Vagina (tissue), 2 donors: Measurements from ENCODE around the gene RHOU.
"Not testable (repeated sequence)": the region's sequence is repeated elsewhere in the genome, so short reads cannot be mapped to it uniquely, and the experiment has no call there.

ENCODE experiments used
- POLR2AphosphoS5 ChIP-seq, 2 donors: sonication (generic); formaldehyde crosslinking; IDR thresholded peaks; one replicate each; pipeline ENCODE4 v1.9.0; 2017; ENCODE audit warnings: antibody characterized with exemption in 2 of 2, mild to moderate bottlenecking in 2 of 2, low read depth in 1 of 2; ENCODE audit not compliant: insufficient read depth in 1 of 2
- TF ChIP-seq, protein P1 (sequence below), 3 experiments: fragments of 450-650 bp in 2 of 3; fragments of 200-600 bp in 1 of 3; sonication (generic) in 1 of 3; IDR thresholded peaks; one replicate each; pipeline ENCODE4 v1.5.1; 2017 to 2019; ENCODE audit warnings: antibody characterized with exemption in 3 of 3, mild to moderate bottlenecking in 2 of 3, moderate library complexity in 2 of 3

DNA sequence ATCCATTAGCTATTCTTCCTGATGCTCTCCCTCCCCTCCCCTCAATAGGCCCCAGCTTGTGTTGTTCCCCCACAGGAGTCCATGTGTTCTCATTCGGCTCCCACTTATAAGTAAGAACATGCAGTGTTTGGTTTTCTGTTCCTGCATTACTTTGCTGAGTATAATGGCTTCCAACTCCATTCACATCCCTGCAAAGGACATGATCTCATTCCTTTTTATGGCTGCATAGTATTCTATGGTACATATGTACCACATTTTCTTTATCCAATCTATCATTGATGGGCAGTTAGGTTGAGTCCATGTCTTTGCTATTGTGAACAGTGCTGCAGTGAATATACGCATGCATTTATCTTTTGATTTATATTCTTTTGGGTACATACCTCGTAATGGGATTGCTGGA, 40.8 kb upstream of the RHOU start:
- TF ChIP-seq POLR2AphosphoS5 (IDR thresholded peaks at IDR 0.05; ENCODE audit: insufficient read depth in 1 of 2, low read depth in 1 of 2) = not testable (repeated sequence)
- TF ChIP-seq, protein P1, sequence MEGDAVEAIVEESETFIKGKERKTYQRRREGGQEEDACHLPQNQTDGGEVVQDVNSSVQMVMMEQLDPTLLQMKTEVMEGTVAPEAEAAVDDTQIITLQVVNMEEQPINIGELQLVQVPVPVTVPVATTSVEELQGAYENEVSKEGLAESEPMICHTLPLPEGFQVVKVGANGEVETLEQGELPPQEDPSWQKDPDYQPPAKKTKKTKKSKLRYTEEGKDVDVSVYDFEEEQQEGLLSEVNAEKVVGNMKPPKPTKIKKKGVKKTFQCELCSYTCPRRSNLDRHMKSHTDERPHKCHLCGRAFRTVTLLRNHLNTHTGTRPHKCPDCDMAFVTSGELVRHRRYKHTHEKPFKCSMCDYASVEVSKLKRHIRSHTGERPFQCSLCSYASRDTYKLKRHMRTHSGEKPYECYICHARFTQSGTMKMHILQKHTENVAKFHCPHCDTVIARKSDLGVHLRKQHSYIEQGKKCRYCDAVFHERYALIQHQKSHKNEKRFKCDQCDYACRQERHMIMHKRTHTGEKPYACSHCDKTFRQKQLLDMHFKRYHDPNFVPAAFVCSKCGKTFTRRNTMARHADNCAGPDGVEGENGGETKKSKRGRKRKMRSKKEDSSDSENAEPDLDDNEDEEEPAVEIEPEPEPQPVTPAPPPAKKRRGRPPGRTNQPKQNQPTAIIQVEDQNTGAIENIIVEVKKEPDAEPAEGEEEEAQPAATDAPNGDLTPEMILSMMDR (IDR thresholded peaks at IDR 0.05) = not testable (repeated sequence)
